NCI-H1436 (cell line): Measurements from ENCODE around the gene PNKD.
"Not testable (repeated sequence)": the region's sequence is repeated elsewhere in the genome, so short reads cannot be mapped to it uniquely, and the experiment has no call there.

ENCODE experiments used
- DNase-seq: peaks from one replicate; lab custom pipeline; 2025; lab: John Stamatoyannopoulos, UW

The PNKD gene

DNA sequence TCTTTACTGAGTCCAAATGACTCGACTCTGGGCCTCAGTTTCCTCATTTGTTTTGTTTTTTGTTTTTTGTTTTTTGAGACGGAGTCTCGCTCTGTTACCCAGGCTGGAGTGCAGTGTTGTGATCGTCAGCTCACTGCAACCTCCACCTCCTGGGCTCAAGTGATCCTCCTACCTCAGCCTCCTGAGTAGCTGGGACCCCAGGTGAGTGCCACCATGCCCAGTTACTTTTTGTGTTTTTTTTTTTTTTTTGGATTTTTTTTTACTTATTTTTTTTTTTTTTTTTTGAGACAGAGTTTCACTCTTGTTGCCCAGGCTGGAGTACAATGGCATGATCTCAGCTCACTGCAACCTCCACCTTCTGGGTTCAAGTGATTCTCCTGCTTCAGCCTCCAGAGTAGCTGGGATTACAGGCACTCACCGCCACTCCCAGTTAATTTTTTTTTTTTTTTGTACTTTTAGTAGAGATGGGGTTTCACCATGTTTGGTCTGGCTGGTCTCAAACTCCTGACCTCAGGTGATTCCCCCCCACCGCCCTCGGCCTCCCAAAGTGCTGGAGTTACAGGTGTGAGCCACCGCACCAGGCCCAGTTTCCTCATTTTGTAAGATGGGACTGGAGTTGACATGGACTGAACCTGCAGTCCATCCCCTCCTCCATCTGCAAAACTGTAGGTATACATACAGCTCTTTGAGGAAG is 3.0 kb downstream of the PNKD start:
- not testable (repeated sequence) for DNase-seq

DNA sequence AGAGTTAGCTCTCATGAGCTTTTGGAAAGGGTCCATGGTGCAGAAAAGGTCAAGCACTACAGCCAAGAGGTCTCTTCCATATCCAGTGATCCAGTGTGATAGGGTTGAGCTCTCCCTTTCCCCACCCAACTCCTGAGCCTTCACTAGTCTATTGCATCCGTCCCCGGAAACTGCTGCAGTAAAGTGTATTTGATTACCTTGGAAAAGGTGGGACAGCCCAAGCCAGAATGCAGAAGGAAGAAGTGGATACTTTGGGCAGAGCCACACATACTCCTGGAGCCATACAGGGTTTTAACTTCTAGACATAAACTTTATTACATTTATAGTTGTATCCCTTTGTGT is 3.6 kb downstream of the PNKD start:
- no peak for DNase-seq

DNA sequence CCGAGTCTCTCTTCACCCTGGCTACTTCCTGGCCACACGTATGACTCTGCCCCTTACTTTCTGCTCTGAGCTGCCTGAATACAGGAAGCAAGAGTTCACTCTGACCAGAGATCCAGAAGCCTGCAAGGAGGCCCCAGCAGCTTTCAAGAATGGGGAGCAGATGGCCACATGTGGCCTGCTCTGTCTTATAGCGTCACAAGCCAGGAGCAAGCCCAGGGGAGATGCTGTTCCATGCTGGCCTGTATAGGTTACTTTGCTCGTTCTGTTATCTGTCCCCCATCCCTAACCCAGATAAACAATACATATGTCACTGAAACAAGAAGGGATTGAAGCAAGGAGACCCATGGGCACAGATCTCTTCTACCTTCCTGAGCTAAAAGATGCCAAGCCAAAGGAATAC is 4.3 kb downstream of the PNKD start:
- DNase-seq = no peak

DNA sequence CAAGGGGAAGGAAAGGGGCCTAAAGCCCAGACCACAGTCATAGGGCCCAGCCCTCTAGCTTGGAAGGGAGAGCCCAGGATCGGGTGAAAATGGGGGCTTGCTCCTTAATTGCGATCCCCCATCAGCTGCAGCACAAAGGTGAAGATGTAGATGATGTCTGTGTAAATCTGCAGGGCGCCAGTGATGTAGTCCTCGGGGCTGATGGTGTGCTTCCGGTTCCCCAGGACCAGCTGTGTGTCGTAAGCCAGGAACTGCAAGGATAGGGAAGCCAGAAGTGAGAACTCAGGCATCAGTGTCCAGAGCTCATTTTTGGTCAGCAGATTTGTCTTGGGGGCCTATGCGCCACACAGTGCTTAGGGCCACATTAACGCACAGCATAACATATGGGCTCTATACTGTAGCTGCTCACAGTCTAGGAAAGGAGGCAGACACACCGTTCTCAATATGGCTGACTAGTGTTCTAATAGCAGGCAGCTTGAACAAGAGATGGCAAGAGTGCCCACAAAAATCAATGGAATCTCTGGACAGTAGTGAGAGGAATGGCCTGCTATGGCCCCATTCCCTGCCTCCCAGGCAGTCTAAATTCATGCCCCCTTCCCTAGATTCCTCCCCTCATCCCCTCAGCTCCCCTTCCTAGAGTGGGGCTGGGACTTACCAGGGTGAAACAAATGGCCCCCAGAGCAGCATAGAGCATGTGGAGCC is 5.2 kb downstream of the PNKD start:
- DNase-seq = no peak

- DNase-seq = no peak
Measured at GRCh38 chr2:218276986-218277755, 6.9 kb downstream of the PNKD start.

GRCh38 chr2:218277921-218278320 is 7.6 kb downstream of the PNKD start:
- DNase-seq = no peak

DNA sequence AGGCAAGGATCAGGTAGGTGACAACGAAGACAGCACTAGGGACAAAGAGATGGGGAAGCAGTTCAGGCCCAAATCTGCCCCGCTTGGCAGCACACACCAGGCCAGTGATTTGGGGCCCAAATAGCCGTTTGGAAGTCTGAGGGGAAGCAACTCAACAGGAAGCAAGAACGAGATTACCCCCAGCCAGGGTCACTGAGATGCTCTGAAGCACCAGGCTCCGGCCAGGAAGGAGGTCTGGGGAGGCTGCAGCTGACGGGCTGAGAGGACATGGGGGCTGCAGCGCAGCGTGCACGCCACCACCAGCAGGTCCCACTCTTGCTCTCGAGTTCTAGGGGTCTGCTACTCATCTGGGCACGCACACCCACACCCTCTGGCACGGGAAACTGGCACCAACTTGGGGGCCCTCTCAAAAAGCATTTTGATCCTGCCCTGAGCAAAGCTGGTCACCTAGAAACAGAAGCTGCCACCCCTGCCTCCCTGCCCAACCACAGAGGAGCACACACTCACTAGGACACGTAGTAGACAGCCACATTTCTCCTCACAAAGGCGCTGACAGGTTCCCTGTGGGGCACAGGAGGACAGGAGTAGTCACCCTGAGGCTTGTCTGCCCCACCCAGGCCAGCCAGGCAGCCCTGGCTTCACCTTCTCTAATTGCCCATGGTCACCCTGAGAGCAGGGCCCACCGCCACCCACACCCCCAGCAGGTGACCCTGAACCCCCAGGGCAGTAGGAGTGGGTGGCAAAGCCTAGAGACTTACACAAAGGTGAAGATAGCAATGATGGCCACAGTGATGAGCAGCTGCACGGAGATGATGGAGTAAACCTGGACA is 8.4 kb downstream of the PNKD start:
- no peak for DNase-seq

- DNase-seq = no peak
Measured at GRCh38 chr2:218280260-218280870, 10.0 kb downstream of the PNKD start.

DNA sequence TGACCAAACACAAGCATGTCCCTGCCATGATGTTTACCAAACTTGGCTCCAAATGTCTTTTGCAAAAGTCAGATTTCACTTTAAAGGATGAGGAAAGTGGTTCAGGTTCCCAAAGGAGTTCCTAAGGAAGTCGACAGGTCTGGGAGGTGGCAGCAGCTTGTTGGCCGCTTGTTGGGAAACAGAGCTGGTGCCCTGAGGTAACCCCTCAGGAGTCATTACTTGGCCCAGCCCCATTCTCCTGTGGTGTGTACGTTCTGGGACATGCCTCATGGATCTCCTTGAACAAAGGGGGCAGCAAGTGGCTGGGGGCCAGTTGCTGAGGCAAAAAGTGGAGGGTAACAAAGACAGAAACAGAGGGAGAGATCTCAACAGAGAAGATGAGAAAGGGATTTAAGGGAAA is 11.1 kb downstream of the PNKD start:
- no peak for DNase-seq

DNA sequence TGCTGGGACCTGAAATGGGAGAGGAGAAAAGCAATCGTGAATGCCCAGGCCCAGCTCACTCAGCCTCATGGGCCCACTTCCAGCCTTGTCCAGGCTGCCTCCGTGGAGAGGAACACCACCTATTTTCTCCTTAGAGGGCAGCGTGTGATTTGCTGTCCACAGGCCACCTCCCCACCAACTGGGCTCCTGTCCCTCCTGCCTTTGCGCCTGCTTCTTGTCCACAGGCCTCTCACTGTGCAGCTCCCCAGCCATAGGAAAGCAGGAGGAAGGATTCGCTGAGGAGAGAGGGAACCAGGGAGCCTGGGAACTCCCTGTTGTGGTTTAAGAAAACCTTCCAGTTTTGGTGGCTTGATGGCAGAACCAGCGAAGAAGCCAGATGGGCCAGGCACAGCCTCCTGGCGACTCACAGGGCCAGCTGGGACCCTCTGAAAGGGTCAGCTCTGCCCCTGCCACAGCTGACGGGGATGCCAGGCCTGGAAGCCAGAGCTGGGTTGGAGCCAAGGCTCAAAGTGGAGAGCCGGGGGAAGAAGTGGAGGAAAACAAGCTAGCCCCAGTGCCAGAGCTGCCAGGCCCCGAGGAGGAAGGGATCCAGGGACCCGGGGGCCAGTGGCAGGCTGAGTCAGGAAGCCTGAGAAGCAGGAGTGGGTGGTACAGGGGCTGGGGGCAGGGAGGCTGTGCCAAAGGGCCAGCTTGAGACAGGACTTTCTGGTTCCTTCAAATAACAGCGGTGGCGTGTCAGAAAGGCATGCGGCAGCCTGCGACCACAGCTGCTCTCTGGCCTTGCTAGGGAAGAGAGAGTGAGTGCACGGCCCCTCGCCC is 12.1 kb downstream of the PNKD start:
- no peak for DNase-seq

- no peak for DNase-seq
Measured at GRCh38 chr2:218284106-218284811, 13.9 kb downstream of the PNKD start.

DNA sequence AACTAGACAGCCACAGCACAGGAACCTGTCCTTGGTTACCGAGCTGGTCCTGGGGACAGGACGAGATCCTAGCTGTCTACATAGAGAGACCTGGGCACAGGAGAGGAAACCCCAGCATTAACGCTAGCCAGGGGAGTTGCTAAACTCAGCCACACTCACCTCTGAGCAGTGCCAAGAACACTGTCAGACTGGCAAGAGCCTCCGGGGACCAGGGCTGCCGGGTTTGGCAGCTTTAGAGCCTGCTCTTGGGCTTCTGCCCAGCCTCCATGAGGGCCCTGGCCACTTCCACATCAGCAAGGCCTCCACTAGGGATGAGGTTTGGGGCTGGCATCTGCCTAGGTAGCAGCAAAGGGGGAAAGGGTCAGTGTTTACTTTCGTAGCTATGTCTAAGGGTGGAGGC is 15.3 kb downstream of the PNKD start:
- no peak for DNase-seq

- DNase-seq = no peak
Measured at GRCh38 chr2:218286570-218287459, 16.5 kb downstream of the PNKD start.

DNA sequence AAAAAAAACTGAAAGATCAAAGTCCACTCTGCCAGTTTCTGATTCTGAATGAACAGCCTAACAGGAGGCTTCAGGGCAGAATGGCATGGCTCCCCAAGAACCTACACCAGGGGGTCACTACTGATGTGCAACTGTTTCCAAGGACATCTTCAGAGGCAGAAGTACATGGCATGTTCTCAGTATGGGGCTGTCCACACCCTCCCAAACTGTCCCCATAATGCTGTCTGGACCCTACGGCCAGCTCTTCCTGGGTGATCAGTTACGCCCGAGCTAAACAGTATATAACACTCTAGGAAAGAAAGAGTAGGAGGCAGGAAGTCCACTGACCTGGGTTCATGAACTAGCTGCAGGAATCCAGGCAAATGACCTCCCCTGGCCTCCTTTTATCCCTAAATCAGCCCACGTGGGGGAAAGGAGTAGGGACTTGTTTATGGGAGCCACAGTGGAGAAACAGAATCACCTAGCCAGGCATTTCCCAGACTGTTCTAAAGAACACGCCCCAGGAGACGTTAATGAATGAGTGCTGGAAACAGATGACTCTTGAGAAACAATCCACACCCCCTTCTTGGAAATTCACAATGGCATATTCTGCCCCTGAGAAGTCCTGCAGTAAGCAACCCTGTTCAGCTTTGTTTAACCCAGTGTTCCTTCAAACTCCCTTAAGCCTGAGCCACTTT is 19.5 kb downstream of the PNKD start:
- no peak for DNase-seq

GRCh38 chr2:218290316-218291261 is 20.3 kb downstream of the PNKD start:
- peak; percentile 22 for DNase-seq

DNA sequence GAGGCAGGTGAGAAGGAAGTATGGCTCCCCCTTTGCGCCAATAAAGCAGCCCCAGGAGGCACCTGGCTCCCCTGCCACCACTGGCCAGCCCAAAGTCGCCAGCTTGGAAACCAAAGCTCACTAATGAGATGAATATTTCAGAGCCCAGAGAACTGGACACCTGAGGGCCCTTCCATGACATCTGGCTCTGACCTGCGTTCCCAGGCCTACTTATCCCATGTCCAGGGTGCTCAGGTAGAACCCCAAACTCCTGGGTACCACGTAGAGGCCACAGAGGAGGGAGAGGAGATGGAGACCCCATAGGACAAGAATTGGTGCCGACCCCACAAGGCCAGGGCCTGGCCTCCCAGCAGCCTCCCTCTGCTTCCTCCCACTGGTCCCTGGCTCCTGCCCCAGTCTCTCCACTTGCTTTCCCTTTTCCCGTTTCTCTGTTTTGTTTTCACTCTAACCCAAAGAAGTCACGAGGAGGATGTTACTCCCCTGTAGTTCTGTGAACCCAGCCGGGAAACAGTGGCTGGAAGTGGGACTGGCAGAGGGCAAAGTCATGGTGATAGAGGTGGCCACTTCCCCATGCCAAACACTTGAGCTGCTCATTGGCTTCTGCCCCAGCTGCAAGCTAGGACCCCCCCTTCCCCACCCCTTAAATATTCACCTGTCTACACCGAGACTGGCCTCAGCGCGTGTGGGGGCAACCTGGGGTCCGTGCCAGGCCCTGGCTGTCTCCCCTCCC is 21.2 kb downstream of the PNKD start:
- DNase-seq = no peak
